H1 (cell line): ENCODE data around the gene EMP3. TPM values are rescaled to one million over a fixed set of nuclear protein-coding genes. Genes with fewer than 3 reads are reported as not detected.

ENCODE experiments used
- CHD2 ChIP-seq: IDR thresholded peaks from 2 replicates; pipeline ENCODE4 v1.6.1; 2012; ENCODE audit warnings: low read length, improper control_type of control experiment
- JUN ChIP-seq: IDR thresholded peaks from 2 replicates; pipeline ENCODE4 v1.6.1; 2011; ENCODE audit warnings: low read depth, mild to moderate bottlenecking, improper control_type of control experiment, low read length
- MAX ChIP-seq: IDR thresholded peaks from 2 replicates; pipeline ENCODE4 v1.6.1; 2012; ENCODE audit warnings: inconsistent platforms
- PHF8 ChIP-seq: fragments of 200-600 bp; sonication (generic); conservative IDR thresholded peaks from 2 replicates; pipeline ENCODE4 v1.7.1; 2012; ENCODE audit warnings: low read depth, mild to moderate bottlenecking, inconsistent platforms, low read length, moderate library complexity
- SP1 ChIP-seq: IDR thresholded peaks from 2 replicates; pipeline ENCODE4 v1.6.1; 2011; ENCODE audit warnings: low read depth, low read length
- SRF ChIP-seq: IDR thresholded peaks from 2 replicates; pipeline ENCODE4 v1.6.1; 2011; ENCODE audit warnings: mild to moderate bottlenecking, low read depth, low read length, moderate library complexity
- ZNF274 ChIP-seq: IDR thresholded peaks from 2 replicates; pipeline ENCODE4 v1.7.0; 2012; ENCODE audit warnings: low read length, borderline replicate concordance; ENCODE audit errors: extremely low read depth
- polyA plus RNA-seq, 7 experiments: library from polyadenylated mRNA; depleted of rRNA in 3 of 7; stranded (reverse) in 5 of 7; unstranded in 2 of 7; fragments of >200 nt in 5 of 7; fragments of 200-250 nt in 2 of 7; gene quantifications; 1 replicate in 5 of 7; 2 replicates in 1 of 7; 4 replicates in 1 of 7; pipeline versions ENCODE4 v1.2.1 to v1.2.3, GENCODE V29; 2011 to 2013; ENCODE audit warnings: missing spikeins in 2 of 7, mixed read lengths in 2 of 7
- total RNA-seq: library from RNA; stranded (reverse); fragmentation: NEBNext Ultra II Directional; extraction: Animal tissue kit (Norgen Biotek cat#: 25700); gene quantifications from 2 replicates; pipeline ENCODE4 v1.2.1, GENCODE V29; 2021
- TF ChIP-seq, protein P1 (sequence below): fragments of 300-600 bp; sonication (generic); IDR thresholded peaks from 2 replicates; pipeline ENCODE4 v1.7.1; 2012; ENCODE audit warnings: low read length, moderate library complexity, mild to moderate bottlenecking, inconsistent platforms; ENCODE audit not compliant: insufficient replicate concordance

The EMP3 gene
- total and polyA plus RNA-seq, 2 of the 8 experiments (the other 6 are each of a cell fraction or from before 2014, with no cell fraction given), result 18.4 to 87.8 TPM

DNA sequence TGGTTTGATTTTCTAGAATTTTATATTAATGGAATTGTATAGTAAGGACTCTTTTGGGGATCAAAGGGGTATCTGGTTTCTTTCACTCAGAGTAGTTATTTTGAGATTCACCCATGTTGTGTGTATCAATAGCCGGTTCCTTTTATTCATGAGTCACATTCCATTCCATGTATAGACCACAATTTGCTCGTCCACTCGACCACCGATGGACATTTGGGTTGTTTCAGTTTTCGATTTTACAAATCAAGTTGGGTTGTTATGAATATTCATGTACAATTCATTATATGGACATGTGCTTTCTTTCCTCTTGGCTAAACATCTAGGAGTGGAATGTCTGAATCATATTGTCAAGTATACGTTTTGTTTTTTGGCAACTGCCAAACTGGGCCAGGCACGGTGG is 9.6 kb upstream of the EMP3 start (continued):
- TF ChIP-seq, protein P1, sequence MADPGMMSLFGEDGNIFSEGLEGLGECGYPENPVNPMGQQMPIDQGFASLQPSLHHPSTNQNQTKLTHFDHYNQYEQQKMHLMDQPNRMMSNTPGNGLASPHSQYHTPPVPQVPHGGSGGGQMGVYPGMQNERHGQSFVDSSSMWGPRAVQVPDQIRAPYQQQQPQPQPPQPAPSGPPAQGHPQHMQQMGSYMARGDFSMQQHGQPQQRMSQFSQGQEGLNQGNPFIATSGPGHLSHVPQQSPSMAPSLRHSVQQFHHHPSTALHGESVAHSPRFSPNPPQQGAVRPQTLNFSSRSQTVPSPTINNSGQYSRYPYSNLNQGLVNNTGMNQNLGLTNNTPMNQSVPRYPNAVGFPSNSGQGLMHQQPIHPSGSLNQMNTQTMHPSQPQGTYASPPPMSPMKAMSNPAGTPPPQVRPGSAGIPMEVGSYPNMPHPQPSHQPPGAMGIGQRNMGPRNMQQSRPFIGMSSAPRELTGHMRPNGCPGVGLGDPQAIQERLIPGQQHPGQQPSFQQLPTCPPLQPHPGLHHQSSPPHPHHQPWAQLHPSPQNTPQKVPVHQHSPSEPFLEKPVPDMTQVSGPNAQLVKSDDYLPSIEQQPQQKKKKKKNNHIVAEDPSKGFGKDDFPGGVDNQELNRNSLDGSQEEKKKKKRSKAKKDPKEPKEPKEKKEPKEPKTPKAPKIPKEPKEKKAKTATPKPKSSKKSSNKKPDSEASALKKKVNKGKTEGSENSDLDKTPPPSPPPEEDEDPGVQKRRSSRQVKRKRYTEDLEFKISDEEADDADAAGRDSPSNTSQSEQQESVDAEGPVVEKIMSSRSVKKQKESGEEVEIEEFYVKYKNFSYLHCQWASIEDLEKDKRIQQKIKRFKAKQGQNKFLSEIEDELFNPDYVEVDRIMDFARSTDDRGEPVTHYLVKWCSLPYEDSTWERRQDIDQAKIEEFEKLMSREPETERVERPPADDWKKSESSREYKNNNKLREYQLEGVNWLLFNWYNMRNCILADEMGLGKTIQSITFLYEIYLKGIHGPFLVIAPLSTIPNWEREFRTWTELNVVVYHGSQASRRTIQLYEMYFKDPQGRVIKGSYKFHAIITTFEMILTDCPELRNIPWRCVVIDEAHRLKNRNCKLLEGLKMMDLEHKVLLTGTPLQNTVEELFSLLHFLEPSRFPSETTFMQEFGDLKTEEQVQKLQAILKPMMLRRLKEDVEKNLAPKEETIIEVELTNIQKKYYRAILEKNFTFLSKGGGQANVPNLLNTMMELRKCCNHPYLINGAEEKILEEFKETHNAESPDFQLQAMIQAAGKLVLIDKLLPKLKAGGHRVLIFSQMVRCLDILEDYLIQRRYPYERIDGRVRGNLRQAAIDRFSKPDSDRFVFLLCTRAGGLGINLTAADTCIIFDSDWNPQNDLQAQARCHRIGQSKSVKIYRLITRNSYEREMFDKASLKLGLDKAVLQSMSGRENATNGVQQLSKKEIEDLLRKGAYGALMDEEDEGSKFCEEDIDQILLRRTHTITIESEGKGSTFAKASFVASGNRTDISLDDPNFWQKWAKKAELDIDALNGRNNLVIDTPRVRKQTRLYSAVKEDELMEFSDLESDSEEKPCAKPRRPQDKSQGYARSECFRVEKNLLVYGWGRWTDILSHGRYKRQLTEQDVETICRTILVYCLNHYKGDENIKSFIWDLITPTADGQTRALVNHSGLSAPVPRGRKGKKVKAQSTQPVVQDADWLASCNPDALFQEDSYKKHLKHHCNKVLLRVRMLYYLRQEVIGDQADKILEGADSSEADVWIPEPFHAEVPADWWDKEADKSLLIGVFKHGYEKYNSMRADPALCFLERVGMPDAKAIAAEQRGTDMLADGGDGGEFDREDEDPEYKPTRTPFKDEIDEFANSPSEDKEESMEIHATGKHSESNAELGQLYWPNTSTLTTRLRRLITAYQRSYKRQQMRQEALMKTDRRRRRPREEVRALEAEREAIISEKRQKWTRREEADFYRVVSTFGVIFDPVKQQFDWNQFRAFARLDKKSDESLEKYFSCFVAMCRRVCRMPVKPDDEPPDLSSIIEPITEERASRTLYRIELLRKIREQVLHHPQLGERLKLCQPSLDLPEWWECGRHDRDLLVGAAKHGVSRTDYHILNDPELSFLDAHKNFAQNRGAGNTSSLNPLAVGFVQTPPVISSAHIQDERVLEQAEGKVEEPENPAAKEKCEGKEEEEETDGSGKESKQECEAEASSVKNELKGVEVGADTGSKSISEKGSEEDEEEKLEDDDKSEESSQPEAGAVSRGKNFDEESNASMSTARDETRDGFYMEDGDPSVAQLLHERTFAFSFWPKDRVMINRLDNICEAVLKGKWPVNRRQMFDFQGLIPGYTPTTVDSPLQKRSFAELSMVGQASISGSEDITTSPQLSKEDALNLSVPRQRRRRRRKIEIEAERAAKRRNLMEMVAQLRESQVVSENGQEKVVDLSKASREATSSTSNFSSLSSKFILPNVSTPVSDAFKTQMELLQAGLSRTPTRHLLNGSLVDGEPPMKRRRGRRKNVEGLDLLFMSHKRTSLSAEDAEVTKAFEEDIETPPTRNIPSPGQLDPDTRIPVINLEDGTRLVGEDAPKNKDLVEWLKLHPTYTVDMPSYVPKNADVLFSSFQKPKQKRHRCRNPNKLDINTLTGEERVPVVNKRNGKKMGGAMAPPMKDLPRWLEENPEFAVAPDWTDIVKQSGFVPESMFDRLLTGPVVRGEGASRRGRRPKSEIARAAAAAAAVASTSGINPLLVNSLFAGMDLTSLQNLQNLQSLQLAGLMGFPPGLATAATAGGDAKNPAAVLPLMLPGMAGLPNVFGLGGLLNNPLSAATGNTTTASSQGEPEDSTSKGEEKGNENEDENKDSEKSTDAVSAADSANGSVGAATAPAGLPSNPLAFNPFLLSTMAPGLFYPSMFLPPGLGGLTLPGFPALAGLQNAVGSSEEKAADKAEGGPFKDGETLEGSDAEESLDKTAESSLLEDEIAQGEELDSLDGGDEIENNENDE, result no peak
- TF ChIP-seq MAX, result no peak
- no peak for TF ChIP-seq SRF
- TF ChIP-seq CHD2, result no peak
- no peak for TF ChIP-seq ZNF274
- TF ChIP-seq JUN, result no peak
- TF ChIP-seq PHF8, result no peak
- no peak for TF ChIP-seq SP1
